Suppressor macrophage (primary cell): ENCODE data around the gene VDR.
"Not testable (repeated sequence)": the region's sequence is repeated elsewhere in the genome, so short reads cannot be mapped to it uniquely, and the experiment has no call there.

Source experiments
- DNase-seq, 4 experiments: peaks; one replicate each; pipeline ENCODE4 v3.0.0-alpha.2; 2020 to 2022

Gene VDR

DNA sequence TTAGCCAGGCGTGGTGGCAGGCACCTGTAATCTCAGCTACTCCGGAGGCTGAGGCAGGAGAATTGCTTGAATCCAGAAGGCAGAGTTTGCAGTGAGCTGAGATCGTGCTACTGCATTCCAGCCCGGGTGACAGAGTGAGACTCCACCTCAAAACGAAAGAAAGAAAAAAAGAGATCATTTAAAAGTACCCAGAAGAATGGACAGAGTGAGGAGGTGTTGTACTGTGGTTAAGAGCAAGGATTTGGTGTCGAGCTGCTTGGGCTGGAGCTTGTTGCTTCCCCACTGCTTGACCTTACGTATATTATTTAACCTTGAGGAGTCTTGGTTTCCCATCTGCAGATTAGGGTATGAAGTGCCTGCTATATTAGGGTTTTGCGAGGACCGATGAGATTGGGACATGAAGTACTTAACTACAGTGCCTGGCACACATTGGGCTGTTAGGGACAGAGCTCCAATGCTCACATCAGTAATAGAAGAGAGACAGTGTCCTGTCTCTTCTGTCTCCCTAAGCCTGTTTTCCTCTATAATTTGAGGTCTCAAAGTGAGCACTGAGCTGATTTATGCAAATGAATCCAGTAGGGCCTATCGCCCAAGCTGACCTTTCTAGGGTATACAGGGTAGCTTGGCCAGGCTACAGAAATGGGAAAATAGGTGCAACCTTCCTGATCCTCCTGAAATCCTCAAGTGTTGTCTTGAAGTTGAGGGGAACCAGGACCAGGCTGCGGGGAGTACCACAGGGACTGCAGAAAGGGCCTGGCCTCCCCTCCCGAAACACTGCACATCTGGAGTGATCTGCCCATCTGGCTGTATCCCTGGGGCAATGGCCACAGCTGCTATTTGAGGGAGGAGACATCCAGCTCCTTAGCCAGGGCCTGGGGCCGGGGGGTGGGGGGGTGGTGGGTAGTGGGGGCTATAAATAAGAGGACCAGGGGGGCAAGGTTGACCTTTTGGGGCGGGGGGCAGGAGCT lies 76.5 kb downstream of the VDR start:
- no peak for DNase-seq

DNA sequence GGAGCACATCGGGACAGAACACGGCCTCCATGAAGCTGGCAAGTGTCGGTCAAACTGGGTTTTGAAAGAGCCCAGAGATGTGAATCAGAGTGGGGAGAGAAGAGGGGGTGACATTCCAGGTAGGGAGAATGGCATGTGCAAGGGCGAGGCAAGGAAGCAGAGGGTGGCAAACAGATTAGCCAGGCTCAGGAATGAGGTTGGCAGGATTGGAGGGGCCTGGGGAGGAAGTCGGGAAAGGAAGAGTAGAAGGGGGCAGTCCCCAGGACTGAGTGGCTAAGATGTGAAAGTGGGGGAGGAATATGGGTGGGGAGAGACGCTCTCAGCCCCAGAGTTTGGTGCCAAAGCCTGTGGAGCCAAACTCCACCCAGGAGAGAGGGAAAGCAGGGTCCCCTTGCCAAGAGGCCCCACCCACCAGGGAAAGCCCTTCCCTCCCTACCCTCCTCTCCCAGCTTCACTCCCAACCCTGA lies 79.6 kb downstream of the VDR start:
- no peak for DNase-seq

DNA sequence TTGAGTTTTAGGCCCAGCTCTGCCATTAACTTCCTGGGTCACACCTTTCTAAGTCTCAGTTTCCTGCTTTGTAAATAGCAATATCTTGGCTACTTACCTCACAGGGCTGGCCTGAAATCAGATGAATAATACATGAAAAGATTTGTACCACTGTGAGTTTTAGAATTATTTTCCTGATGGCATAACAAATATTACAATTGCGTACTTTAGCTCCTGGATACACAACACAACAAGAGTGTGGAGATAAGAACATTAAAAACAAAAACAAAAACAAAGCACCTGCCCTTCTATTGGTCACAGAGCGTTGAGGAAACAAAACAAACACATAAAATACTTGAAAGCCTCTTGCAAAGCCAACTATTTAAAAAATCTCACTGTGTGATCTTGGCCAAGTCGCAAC lies 80.2 kb downstream of the VDR start:
- no peak for DNase-seq

DNA sequence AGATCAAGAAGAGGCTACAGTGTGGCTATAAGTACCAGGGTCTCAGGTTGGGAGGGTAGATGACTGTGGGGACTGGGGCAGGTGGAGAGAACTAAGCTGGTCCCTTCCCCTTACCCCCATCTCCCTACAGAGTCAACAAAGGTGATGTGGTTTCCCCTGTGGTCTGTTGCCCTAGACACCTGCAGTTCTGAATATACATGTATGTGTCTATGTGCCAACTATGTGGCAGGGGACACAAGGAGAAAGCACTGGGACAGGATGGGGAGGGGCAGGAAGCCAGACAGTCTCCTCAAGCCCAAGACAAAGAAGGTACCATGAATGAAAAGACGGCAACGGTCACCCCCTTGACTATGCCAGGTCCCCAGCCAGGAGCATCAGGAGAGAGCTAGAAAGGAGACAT lies 80.6 kb downstream of the VDR start:
- DNase-seq = no peak

DNA sequence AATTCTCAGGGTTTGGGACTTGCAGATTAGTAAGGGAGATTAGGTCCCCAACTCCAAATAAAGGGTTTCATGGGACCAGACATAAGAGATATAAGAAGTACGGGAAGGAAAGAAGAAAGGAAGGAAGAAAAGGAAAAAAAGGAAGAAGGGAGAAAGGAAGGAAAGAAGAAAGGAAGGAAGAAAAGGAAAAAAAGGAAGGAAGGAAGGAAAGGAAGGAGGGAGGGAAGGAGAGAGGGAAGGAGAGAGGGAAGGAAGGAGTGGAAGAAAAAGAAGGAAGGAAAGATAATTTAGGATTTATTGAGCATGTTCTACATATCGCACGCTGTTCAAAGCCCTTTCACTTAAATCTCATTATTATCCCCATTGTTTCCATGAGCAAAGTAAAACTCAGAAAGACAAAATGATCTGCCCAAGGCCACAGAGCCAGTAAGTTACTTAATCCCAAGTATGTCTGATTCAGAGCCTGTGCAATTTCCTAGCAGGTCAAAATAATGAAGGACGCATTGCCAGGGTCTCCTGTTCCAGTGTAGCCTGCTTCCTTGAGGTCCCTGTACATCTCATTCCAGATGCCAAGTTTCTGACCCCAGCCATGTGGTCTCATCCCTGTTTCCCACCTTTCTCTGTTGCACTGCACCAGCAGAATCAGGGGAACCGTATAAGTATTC lies 81.2 kb downstream of the VDR start:
- DNase-seq = no peak

DNA sequence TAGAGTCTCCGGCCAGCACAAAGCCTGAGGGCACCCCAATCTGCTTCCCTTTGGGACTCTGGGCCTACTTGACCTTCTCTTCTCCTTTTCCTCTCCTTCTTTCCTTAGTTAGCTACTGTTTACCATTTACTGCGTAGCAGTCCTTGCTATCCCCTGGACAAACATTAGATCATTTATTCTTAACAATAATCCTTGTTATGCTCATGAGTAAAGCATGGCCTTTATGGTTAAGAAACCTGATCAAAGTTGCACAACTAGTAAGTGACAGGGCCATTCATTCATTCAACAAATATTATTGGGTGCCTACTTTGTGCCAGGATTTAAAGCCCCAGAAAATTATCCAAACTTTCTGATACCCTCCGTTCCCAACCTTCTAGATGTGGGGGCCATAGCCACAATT lies 81.9 kb downstream of the VDR start:
- DNase-seq = no peak

DNA sequence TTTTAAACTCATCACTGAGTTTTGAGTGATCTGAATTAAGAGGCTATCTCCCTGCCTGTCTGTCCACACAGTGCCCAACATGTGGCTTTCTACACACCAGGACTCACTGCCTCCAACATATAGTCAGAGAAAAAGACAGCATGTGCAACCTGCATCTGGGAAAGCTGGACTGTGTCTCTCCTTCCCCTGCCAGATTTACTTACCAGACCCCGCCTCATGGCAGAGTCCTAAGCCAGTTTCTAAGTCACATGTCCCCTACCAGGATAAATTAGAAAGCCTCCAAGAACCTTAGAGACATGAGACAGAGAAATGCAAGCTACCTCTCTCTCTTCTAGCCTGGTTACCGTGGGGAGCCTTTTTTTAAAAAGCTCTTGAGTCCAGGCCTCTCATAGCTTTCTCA lies 82.4 kb downstream of the VDR start:
- DNase-seq = no peak

DNA sequence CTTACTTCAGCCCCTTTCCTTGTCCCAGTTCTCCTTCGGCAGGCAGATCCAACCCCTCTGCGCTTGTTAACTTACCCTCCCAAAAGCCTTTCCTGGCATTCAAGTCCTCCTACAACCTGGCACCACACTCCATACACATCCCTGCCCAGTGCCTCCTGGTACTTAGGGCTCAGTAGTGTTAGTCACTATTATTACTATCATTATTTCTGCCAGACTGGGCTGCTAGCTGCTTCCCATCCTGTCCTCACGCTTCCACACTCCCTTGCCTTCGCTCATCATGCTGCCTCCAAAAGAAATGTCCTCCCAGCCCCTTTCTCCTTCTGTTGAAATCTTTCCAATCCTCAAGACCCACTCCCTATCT lies 83.5 kb downstream of the VDR start:
- DNase-seq = no peak

DNA sequence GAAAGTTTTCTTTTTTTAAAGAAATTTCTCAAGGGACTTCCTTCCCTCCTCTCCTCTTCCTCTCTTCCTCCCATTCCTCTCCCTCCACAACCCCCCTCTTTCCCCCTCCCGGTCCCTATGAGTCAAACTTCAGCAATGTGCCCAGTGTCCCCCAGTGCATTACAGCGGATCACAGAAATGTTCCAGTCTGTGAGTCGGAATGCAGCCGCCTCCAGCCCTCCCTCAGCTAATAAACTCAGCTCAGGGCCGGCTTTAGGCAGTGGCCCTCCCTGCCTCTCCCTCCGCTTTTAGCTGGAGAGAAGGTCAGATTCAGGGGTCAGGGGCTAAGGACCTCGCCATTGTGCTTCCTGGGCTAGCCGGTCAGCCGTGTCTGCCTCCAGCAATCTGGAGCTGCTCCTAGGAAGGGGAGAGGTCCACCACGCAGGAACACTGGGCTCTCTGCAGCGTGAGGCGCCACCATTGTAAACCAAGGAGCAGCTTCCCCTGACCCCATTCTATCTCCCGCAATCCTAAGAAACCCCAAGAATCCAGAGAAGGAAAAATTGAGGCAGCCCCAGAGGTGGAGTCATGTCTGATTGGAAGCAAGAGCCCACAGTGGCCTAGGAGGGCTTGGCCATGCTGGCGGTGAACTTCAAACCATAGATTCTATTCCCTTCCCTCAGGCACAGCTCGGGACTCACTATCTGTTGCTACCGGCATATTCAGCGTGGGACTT lies 84.0 kb downstream of the VDR start:
- DNase-seq = peak; percentile 47 to 73 (median 68)

DNA sequence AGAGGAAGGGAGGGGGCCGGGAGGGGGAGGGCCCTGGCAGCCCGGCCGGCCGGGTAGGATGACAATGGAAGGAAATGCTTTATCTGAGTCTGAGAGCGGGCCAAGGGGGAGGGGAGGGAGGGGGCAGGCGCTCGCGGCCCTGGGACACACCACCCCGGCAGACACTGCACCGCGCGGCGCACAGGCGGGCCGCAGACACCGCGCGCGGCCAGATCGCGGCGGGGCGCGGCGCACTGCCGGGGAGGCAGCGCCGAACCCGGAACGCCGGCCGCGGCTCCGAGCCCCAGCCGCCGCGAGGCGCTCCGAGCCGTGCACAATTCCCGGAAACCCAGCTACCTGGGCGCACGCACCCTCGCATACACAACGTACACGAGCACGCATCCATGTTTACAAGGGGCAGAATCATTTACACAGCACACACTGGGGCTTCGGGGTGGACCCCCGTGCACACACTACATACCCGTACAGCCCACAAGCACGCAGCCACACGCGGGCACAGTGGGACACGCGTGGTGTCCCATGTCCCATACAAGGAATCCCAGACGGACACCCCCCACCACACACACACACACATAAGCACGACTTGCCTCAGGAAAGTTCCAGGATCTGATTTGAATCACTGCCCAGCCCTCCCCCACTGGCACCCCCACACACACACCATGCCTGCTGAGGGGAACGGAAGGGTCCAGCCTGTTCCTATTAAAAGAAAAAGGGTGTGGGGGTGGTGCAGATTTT lies 84.7 kb downstream of the VDR start, which contains the start of gene HDAC7:
Gene HDAC7, minus strand, starts transcription at position 8 of the 735 bp plus-strand sequence. CDS start 118 bp downstream, outside the sequence.
- DNase-seq = peak; percentile 47 to 78 (median 60)

DNA sequence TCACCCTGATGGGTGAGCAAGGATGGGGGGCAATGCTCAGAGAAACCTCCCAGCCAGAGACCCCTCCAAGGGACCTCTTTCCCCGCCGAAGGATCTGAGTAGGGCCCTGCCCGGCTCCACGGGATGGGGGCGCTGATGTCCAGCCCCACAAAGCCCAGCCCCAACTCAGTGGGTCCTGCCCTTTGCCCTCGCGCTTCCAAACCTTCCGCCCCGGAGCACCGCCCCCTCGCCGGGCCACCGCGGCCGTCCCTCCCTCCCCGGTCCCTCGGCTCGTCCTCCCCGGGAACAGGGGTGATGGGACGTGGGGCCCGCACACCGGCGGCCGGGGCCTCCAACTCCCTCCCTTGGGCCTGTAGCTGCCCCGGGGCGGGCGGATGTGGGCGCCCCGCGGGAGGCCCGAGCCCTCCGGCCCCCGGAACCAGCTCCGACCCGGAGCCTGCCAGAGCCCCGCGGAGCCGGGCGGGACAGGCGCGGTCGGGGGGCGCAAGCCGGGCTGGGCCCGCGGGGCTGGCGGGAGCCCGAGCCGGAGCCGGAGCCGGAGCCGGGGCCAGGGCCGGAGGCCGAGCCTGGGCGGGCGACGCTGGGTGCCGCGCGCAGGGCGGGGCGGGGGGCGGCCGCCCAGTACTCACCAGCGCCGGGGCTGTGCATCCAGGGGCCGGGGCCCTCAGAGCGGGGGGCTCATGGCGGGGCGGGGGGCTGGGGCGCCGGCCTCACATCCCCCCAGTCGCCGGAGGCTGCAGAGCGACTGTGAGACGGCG lies 85.5 kb downstream of the VDR start:
- peak; percentile 64 to 85 (median 76) for DNase-seq

DNA sequence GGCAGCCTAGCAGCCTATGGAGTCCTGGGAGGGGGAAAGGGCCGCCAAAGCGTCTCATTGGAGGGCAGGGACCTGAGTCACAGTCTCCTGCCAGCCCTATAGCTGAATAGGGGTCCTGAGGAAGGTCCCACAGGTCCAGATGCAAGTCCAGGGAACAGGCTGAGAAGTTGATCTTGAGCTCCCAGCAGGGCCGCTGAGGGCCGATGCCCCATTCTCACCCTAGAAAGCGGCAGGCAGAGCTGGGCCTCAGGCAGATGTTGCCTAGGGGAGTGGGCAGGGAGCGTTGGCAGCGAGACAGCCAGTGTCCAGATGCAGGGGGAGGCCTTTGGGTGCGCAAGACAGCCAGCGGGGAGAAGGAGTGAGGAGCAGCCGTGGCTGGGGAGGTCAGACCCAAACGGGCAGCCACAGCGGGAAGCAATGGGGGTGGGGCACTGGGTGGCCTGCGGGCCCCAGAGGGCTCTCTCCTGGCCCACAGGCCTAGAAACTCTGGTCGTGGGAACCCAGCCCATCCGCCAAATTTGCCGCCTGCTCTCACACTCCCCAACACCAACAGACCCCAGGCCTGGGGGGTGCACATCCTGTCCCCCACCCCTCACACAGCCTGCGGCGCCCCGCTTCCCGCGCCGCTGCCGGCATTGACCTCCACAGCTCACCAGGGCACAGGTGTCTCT lies 86.2 kb downstream of the VDR start:
- DNase-seq = peak in 3 of 4 experiments; percentile 34 to 57 (median 43)

DNA sequence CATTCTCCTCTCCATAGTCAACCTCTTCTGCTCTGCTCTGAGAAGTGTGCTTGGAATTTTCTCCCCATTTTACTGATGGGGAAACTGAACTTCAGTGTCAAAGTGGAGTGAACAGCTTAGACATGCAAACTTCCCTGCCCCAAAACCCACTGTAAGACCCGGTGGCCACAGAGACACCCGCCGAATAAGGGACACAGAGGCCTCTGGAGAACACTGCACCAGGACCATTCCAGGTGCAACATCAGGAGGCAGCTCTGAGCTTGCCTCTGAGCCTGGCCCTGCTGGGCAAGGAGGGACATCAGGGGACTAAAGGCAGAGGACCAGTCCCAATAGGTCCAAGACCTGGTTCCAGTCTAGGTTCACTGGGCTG lies 86.8 kb downstream of the VDR start:
- no peak for DNase-seq

DNA sequence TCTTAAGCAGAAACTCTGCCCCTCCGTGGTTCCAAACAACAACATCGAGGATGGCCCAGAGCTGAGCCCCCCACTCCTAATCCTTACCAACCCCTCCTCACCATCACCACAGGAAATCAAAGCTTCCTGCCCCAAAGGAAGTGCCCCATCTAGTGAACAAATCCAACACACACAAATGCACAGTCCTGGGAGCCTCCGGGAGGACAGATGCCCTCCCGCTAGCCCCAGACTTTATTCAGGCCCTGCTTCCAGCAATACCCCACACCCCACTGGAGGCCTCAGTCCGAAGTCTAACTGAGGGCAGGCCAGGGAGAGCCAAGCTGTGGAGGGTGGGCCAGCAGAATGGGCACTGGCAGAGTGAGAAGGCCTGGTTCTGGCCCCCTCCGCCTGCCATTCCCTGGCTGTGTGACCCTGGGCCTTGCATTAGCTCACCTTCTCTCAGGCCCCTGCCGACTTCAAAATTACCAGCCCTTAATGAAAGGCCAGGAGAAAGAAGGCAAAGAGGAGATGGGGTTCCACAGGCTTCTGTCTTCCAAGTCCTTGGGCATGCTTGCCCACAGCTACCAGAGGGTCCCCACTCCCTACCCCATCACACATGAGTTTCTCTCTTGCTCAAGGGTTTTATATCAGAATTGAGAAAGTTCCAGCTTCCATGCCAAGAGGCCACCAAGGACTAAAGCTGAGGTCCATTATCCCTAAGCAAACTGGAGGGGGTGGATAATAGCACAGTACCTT lies 87.4 kb downstream of the VDR start:
- DNase-seq = peak in 1 of 4 experiments; percentile 37

DNA sequence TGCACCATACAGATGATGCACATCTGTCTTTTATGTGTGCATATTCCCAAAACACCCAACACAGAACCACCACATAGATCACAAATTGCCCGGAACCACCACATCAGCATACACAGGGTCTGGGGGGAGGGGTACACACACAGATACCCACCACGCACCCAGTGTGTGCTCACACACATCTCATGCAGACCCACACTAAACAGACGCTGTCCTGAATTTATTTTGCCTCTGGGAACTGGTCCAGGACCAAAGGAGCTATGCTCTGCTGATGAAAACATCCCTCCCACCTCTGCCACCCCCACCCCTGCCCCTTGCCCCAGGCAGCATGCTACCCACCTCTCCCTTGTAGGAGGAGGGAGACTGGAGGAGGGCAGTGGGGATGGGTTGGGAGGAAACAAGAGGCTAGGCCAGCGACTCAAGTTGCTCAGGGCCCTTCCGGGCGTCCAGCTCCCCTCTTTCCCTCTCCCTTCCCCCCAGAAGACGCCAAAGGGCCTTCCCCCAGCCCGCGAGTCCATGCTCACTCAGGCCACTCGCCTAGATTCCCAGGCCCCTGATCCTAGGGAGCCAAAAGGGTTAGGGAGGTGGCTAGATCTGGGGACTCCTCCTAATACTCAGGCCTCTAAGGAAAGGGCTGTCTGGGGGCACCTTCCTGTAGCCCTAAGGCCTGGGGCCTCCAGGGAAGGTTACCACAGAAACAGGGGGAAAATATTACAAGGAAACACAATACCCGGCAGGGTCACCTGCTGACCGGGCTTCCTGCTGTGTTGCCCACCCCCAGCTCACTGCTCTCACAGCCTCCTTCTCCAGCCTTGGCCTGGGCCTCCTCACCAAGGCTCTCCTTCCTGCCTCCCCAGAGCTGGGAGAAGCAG lies 88.2 kb downstream of the VDR start:
- DNase-seq = no peak

DNA sequence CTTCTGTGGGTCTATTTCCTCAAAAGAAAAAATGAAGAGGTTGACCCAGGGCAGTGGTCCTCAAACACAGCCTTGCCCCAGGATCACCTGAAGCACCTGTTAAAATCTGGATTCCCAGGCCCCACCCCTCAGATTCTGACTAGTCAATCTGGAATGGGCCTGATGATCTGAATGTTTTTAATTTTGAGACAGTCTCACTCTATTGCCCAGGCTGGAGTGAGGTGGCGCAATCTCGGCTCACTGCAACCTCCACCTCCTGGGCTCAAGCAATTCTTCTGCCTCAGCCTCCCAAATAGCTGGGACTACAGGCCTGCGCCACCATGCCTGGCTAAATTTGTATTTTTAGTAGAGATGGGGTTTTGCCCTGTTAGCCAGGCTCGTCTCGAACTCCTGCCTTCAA lies 89.3 kb downstream of the VDR start:
- not testable (repeated sequence) for DNase-seq

DNA sequence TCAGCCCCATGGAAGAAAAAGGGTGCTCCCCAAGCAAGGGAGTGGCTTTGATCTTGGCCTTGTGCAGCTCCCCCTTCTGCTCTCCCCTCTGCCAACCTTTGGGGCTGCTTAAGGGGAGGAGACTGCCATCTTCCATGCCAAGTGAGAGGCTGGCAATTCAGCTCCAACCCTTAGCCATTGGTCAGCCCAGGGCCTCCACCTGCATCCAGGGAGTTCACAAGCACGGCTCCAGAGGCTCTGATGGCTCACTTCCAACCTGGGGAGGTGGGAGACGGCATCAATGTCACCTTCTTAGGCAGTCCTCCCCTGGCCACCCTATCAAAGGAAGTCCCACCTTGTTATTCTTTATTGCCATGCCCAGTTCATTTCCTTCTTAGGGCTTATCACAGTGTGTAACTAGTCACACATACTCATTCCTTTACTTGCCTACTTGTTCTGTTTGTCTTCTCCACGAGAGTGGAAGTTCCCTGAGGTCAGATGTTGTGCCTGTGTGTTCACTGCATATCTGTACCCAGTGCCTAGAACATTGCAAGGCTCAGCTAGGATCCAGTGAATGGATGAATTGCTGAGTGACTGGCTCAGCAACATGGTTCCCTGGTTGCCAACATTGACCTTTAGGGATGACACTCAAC lies 90.1 kb downstream of the VDR start:
- DNase-seq = no peak

DNA sequence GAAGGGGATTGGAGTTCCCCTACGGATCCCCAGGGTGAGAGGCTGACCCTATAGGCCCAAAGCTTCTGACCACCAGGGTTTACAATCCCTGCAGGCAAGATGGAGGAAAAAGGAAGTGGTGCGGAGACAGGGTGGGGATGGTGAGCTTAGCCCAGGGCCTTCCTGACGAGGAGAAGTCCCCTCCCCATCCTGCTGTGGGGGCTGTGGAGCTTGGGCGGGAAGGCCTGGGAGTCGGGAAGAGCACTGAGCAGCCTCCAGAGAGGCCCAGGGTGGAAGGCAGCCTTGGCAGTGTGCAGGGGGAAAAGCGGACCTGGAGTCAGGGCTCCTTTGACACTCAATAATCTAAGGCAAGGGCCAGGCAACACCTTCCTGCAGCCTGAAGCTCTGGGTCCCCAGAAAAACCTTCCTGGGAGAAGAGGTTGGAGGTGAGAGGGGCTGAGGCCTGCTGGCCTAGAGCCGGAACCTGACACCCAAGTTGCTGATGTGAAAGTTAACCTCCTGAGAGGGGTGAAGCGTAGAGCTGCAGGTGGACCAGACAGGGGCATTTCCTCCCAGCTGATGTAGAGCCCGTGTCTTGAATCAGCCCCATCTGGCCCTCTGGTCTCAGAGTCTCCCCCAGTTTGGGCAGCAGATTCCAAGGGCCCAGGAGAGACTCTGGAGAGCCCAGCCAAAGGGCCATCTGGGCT lies 91.1 kb downstream of the VDR start:
- peak; percentile 59 to 75 (median 72) for DNase-seq
